NCI-H1694 treated with DMSO at 0.1 percent for 48 hours (cell line): ENCODE results near the gene CDH4.

Experiments
- DNase-seq: peaks from one replicate; lab custom pipeline; 2025; lab: John Stamatoyannopoulos, UW

The CDH4 gene

GRCh38 chr20:61805781-61806180, 553.7 kb downstream of the CDH4 start:
- no peak for DNase-seq

- DNase-seq, result no peak
Measured at GRCh38 chr20:61806314-61806713, 554.3 kb downstream of the CDH4 start.

GRCh38 chr20:61806995-61807394, 554.9 kb downstream of the CDH4 start:
- no peak for DNase-seq

- DNase-seq, result no peak
Measured at GRCh38 chr20:61807471-61808160, 555.6 kb downstream of the CDH4 start.

GRCh38 chr20:61808447-61808846, 556.4 kb downstream of the CDH4 start:
- no peak for DNase-seq

GRCh38 chr20:61809006-61809770, 557.1 kb downstream of the CDH4 start:
- no peak for DNase-seq

- no peak for DNase-seq
Measured at GRCh38 chr20:61810066-61810737, 558.1 kb downstream of the CDH4 start.

GRCh38 chr20:61810738-61811135, 558.7 kb downstream of the CDH4 start:
- no peak for DNase-seq

- DNase-seq, result no peak
Measured at GRCh38 chr20:61811166-61811565, 559.1 kb downstream of the CDH4 start.

- DNase-seq, result no peak
Measured at GRCh38 chr20:61812121-61812844, 560.2 kb downstream of the CDH4 start.

GRCh38 chr20:61812845-61813485, 560.9 kb downstream of the CDH4 start:
- DNase-seq, result no peak

GRCh38 chr20:61813791-61814190, 561.7 kb downstream of the CDH4 start:
- DNase-seq, result no peak

GRCh38 chr20:61814244-61814643, 562.2 kb downstream of the CDH4 start:
- DNase-seq, result no peak

- no peak for DNase-seq
Measured at GRCh38 chr20:61814726-61815125, 562.7 kb downstream of the CDH4 start.

GRCh38 chr20:61815176-61815575, 563.1 kb downstream of the CDH4 start:
- DNase-seq, result no peak

- no peak for DNase-seq
Measured at GRCh38 chr20:61815678-61816077, 563.6 kb downstream of the CDH4 start.

- no peak for DNase-seq
Measured at GRCh38 chr20:61816606-61817460, 564.8 kb downstream of the CDH4 start.

- no peak for DNase-seq
Measured at GRCh38 chr20:61817575-61817974, 565.5 kb downstream of the CDH4 start.

GRCh38 chr20:61818746-61819573, 566.9 kb downstream of the CDH4 start:
- DNase-seq, result no peak

- no peak for DNase-seq
Measured at GRCh38 chr20:61819574-61819846, 567.4 kb downstream of the CDH4 start.
